Ishikawa (cell line): Measurements from ENCODE around the gene THSD7A.

Source experiments
- CEBPB ChIP-seq: IDR thresholded peaks from 2 replicates; pipeline ENCODE4 v1.6.1; 2012
- CREB1 ChIP-seq: IDR thresholded peaks from 2 replicates; pipeline ENCODE4 v1.6.1; 2012; ENCODE audit warnings: low read depth
- EGR1 ChIP-seq: IDR thresholded peaks from 2 replicates; pipeline ENCODE4 v1.6.1; 2012
- EP300 ChIP-seq: IDR thresholded peaks from 2 replicates; pipeline ENCODE4 v1.6.1; 2012; ENCODE audit warnings: borderline replicate concordance
- FOXM1 ChIP-seq: IDR thresholded peaks from 2 replicates; pipeline ENCODE4 v1.6.1; 2012; ENCODE audit warnings: low read depth, borderline replicate concordance
- NFIC ChIP-seq: IDR thresholded peaks from 2 replicates; pipeline ENCODE4 v1.6.1; 2012
- RAD21 ChIP-seq: IDR thresholded peaks from 2 replicates; pipeline ENCODE4 v1.6.1; 2012; ENCODE audit warnings: low read depth
- TAF1 ChIP-seq: IDR thresholded peaks from 2 replicates; pipeline ENCODE4 v1.6.1; 2012; ENCODE audit warnings: low read depth, mild to moderate bottlenecking
- TCF12 ChIP-seq: IDR thresholded peaks from 2 replicates; pipeline ENCODE4 v1.6.1; 2012; ENCODE audit warnings: low read depth
- TEAD4 ChIP-seq: IDR thresholded peaks from 2 replicates; pipeline ENCODE4 v1.6.1; 2012
- YY1 ChIP-seq: IDR thresholded peaks from 2 replicates; pipeline ENCODE4 v1.6.1; 2012; ENCODE audit warnings: low read depth
- ZBTB7A ChIP-seq: IDR thresholded peaks from 2 replicates; pipeline ENCODE4 v1.6.1; 2012; ENCODE audit warnings: low read depth
- TF ChIP-seq, protein P1 (sequence below): IDR thresholded peaks from 2 replicates; pipeline ENCODE4 v1.6.1; 2012
- TF ChIP-seq, protein P2 (sequence below): IDR thresholded peaks from 2 replicates; pipeline ENCODE4 v1.6.1; 2012
- TF ChIP-seq, protein P3 (sequence below): IDR thresholded peaks from 2 replicates; pipeline ENCODE4 v1.6.1; 2012; ENCODE audit warnings: low read depth, mild to moderate bottlenecking

THSD7A gene

DNA sequence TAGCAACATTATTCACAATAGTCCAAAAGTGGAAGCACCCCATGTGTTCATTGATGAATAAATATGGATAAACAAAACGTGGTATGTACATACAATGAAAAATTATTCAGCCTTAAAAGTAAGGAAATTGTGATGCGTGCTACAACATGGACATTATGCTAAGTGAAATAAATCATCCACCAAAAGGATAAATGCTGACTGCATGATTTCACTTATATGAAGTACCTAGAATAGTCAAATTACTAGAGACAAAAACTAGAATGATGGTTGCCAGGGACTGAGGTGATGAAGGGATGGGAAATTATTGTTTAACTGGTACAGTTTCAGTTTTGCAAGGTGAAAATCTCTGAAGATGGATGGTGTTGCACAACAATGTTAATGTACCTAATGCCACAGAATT, 56.6 kb downstream of the THSD7A start:
- TF ChIP-seq TCF12: no peak
- no peak for TF ChIP-seq TAF1
- no peak for TF ChIP-seq ZBTB7A
- TF ChIP-seq, protein P1, sequence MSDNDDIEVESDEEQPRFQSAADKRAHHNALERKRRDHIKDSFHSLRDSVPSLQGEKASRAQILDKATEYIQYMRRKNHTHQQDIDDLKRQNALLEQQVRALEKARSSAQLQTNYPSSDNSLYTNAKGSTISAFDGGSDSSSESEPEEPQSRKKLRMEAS: no peak
- TF ChIP-seq CEBPB: no peak
- no peak for TF ChIP-seq FOXM1
- no peak for TF ChIP-seq CREB1
- no peak for TF ChIP-seq RAD21
- no peak for TF ChIP-seq TEAD4
- TF ChIP-seq, protein P2, sequence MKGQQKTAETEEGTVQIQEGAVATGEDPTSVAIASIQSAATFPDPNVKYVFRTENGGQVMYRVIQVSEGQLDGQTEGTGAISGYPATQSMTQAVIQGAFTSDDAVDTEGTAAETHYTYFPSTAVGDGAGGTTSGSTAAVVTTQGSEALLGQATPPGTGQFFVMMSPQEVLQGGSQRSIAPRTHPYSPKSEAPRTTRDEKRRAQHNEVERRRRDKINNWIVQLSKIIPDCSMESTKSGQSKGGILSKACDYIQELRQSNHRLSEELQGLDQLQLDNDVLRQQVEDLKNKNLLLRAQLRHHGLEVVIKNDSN: no peak
- TF ChIP-seq EGR1: no peak
- TF ChIP-seq EP300: no peak
- TF ChIP-seq YY1: no peak

DNA sequence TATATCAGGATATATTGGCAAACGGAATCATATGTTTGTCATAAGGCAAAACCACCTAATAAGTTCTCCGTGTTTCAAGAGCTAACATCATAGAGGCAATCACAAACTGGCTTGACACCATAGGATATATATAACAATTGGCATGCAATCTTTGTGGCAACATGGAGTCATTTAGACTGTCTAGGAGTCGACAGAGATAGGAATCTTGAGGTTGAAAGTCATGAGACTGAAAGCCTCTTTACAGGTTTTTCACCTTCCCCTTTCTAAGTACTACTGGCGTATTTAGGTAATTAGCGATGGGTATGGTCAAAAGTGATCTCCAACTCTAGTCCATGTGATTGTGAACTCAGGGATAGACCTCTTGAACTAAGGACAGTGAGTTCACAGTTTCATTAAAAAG, 63.7 kb downstream of the THSD7A start:
- TF ChIP-seq YY1 (no peak), ZBTB7A (no peak), NFIC (no peak), EGR1 (no peak), TAF1 (no peak)
- TF ChIP-seq, protein P3, sequence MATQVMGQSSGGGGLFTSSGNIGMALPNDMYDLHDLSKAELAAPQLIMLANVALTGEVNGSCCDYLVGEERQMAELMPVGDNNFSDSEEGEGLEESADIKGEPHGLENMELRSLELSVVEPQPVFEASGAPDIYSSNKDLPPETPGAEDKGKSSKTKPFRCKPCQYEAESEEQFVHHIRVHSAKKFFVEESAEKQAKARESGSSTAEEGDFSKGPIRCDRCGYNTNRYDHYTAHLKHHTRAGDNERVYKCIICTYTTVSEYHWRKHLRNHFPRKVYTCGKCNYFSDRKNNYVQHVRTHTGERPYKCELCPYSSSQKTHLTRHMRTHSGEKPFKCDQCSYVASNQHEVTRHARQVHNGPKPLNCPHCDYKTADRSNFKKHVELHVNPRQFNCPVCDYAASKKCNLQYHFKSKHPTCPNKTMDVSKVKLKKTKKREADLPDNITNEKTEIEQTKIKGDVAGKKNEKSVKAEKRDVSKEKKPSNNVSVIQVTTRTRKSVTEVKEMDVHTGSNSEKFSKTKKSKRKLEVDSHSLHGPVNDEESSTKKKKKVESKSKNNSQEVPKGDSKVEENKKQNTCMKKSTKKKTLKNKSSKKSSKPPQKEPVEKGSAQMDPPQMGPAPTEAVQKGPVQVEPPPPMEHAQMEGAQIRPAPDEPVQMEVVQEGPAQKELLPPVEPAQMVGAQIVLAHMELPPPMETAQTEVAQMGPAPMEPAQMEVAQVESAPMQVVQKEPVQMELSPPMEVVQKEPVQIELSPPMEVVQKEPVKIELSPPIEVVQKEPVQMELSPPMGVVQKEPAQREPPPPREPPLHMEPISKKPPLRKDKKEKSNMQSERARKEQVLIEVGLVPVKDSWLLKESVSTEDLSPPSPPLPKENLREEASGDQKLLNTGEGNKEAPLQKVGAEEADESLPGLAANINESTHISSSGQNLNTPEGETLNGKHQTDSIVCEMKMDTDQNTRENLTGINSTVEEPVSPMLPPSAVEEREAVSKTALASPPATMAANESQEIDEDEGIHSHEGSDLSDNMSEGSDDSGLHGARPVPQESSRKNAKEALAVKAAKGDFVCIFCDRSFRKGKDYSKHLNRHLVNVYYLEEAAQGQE: no peak
- TF ChIP-seq, protein P1: no peak

DNA sequence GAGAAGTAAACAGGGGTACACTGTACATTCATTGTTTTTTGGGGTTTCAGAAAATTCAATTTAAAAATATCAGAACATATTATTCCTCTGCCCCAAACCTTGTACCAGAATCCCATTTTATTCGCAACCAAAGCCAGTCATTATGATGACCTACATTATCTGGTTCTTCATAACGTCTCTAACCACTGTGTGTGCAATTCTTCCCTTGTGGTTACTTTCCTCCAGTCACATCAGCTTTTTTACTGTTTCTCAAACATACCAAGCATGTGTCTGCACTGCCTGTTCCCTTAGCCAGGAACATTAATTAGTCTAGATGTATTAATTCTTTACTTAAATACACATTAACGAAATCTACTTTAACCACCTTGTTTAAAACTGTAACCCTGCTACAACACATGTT, 64.8 kb downstream of the THSD7A start:
- TF ChIP-seq RAD21 (no peak), YY1 (no peak), FOXM1 (no peak), TAF1 (no peak), TEAD4 (no peak), NFIC (no peak), CREB1 (no peak)
- TF ChIP-seq, protein P2: no peak

DNA sequence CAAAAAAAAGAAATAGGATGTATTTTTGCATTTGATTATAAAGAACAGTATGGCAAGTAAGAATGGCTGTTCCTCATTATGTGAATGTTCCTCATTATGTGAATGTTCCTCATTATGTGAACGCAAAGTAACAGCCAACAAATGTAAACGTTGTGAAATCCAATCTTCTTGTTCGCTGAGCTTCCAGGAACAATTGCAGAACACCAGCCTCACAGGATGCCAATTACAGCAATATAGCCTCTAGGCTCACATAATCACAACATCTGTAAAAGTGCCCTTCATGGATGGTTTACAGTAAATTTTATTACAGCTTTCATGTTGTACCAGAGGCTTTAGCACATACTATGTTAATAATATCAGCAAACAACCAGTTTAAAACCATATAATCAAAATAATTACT, 71.6 kb downstream of the THSD7A start:
- TF ChIP-seq CEBPB (peak; percentile 71), TAF1 (no peak), TCF12 (no peak), TEAD4 (no peak)
- TF ChIP-seq, protein P1: no peak

DNA sequence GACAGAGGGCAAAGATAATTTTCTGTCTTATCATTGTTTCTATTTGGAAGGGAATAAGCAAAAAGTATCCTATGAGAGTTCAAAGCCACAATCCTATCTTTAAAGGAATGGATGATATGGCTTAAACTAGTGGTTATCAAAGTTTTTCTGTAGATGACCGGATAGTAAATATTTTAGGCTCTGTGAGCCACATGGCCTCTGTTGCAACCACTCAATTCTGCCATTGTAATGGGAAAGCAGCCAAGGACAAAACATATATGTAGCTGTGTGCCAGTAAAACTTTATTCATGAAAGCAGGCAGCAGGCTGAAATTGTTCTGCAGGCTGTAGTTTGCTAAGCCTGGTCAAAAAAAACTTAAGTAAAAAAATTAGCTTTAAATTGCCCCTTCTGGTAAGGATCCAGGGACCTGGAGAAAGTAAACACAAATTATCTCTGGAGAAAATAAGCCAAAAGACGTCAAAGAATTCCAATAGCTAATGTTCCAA, 73.3 kb downstream of the THSD7A start:
- TF ChIP-seq, protein P2: no peak

DNA sequence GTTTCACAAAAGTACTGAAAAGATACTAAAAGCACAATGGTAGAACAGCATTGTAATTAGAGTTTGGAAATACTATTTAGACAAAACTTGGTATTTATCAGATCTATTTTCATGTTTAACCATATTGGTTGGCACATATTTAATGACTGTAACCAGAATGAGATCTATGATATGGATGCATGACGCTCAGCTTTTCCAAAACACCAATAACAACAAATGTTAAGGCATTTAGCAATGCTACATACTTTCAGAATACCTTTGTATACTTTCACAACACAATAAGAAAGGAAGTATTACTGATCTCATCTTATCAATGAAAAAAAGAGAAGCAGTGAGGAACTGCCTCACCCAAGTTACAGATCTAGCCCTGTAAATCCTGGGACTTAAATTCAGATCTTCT, 74.8 kb downstream of the THSD7A start:
- TF ChIP-seq EGR1 (no peak), YY1 (no peak), TCF12 (no peak), NFIC (no peak), CEBPB (no peak), TEAD4 (no peak), FOXM1 (no peak), CREB1 (no peak), ZBTB7A (no peak), TAF1 (no peak), EP300 (no peak), RAD21 (no peak)
- TF ChIP-seq, protein P1: no peak
- TF ChIP-seq, protein P2: no peak

DNA sequence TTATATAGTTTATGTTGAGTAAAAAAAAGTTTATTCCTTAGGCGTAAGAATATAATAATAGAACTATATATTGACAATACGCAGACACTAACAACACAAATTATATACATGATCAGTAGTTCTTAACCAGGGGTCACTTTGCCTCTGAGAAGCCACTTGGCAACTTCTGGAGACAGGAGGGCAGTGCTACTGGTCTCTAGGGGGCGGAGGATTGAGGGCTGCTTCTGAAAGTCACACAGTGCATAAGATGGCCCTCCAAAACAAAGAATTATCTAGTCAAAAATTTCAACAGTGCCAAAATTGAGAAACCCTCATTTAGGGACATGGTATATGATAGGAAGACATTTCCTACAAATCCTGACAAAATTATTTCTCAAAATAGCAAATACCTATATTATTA, 77.1 kb downstream of the THSD7A start:
- no peak for TF ChIP-seq NFIC
- TF ChIP-seq, protein P2: no peak
- TF ChIP-seq ZBTB7A: no peak
